MCF 10A (cell line): ENCODE data around the gene STX19. TPM values are rescaled to one million over a fixed set of nuclear protein-coding genes. Genes with fewer than 3 reads are reported as not detected.
A peak's percentile ranks its signal among the peaks of the same experiment; 100 is the strongest.

Experiments
- BruUV-seq: library from RNA; stranded (reverse); fragments of 400-500 nt; replicated peaks from 2 replicates; lab custom pipeline; 2021; lab: Mats Ljungman, UMichigan
- CTCF ChIA-PET: fragments of 300-600 bp; sonication (Branson Sonifier 250); formaldehyde crosslinking; extraction: SDS; loops from one replicate; lab custom pipeline; 2021; ENCODE audit warnings: antibody characterized with exemption, inconsistent platforms; lab: Yijun Ruan, JAX
- POLR2A ChIA-PET: fragments of 300-600, 350-650 bp; sonication (Branson Sonifier 250); formaldehyde crosslinking; extraction: SDS; loops from one replicate; lab custom pipeline; 2020; ENCODE audit warnings: antibody characterized with exemption, inconsistent platforms; lab: Yijun Ruan, JAX
- DNase-seq: peaks from one replicate; pipeline ENCODE4 v3.0.0-alpha.2; 2018; ENCODE audit not compliant: unreplicated experiment
- H3K27ac Mint-ChIP-seq: one replicate; pipeline ENCODE4 v1.8.0; 2022; ENCODE audit warnings: mild to moderate bottlenecking, low read depth, mixed read lengths; ENCODE audit not compliant: unreplicated experiment
- H3K27me3 Mint-ChIP-seq: one replicate; pipeline ENCODE4 v1.8.0; 2022; ENCODE audit warnings: mixed read lengths; ENCODE audit not compliant: insufficient read depth, unreplicated experiment
- H3K36me3 Mint-ChIP-seq: one replicate; pipeline ENCODE4 v1.8.0; 2022; ENCODE audit warnings: mild to moderate bottlenecking, moderate library complexity, mixed read lengths; ENCODE audit not compliant: insufficient read depth, unreplicated experiment
- H3K4me1 Mint-ChIP-seq: one replicate; pipeline ENCODE4 v1.8.0; 2022; ENCODE audit warnings: mixed read lengths; ENCODE audit not compliant: insufficient read depth, unreplicated experiment
- H3K4me3 Mint-ChIP-seq: one replicate; pipeline ENCODE4 v1.8.0; 2022; ENCODE audit warnings: mild to moderate bottlenecking, moderate library complexity, mixed read lengths; ENCODE audit not compliant: unreplicated experiment
- H3K9me3 Mint-ChIP-seq: one replicate; pipeline ENCODE4 v1.8.0; 2022; ENCODE audit warnings: mixed read lengths; ENCODE audit not compliant: unreplicated experiment
- intact Hi-C: fragments of 100-400 bp; cut with micrococcal nuclease; formaldehyde crosslinking; loops from 2 replicates; pipeline ENCODE4 v1.14.1; 2022
- total RNA-seq: library from RNA; stranded (reverse); gene quantifications from 2 replicates; pipeline ENCODE4 v1.2.3, GENCODE V29; 2022
- TF ChIP-seq, protein P1 (sequence below): fragments of 200-600 bp; IDR thresholded peaks from one replicate; pipeline ENCODE4 v1.8.0; 2022; ENCODE audit warnings: antibody characterized with exemption, mild to moderate bottlenecking; ENCODE audit not compliant: unreplicated experiment

Gene STX19
- total RNA-seq, 1 experiment from 2014 or later, result not detected

DNA sequence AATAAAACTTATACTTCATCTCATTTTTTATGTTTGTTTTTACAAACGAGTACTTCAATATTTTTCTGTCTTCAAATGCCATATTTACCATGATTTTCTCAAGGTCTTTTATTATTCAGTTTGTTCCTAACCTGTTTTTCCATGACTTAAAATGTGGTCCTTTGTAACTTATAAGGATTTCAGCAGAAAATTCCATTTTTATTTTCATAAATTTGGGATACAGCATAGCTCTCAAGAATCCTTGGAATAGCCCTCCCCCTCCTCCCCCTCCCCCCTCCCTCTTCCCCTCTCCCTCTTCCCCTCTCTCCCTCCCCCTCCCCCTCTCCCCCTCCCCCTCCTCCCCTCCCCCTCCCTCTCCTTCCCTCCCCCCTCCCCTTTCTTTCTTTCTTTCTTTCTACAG is 14.9 kb upstream of the STX19 start:
- Mint-ChIP-seq H3K9me3 (no peaks in the 10 kb centered on the region), H3K36me3 (peaks cover 28% of the 10 kb centered on the region), H3K4me3 (no peak overlapping the region), H3K27ac (no peak overlapping the region), H3K27me3 (no peaks in the 10 kb centered on the region), H3K4me1 (no peaks in the 10 kb centered on the region)
- no peak for DNase-seq
- no TSS peak for BruUV-seq
- ChIA-PET CTCF (no interaction called here), POLR2A (no interaction called here)
- TF ChIP-seq, protein P1, sequence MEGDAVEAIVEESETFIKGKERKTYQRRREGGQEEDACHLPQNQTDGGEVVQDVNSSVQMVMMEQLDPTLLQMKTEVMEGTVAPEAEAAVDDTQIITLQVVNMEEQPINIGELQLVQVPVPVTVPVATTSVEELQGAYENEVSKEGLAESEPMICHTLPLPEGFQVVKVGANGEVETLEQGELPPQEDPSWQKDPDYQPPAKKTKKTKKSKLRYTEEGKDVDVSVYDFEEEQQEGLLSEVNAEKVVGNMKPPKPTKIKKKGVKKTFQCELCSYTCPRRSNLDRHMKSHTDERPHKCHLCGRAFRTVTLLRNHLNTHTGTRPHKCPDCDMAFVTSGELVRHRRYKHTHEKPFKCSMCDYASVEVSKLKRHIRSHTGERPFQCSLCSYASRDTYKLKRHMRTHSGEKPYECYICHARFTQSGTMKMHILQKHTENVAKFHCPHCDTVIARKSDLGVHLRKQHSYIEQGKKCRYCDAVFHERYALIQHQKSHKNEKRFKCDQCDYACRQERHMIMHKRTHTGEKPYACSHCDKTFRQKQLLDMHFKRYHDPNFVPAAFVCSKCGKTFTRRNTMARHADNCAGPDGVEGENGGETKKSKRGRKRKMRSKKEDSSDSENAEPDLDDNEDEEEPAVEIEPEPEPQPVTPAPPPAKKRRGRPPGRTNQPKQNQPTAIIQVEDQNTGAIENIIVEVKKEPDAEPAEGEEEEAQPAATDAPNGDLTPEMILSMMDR, result no peak
- intact Hi-C loops, result no loop called here

DNA sequence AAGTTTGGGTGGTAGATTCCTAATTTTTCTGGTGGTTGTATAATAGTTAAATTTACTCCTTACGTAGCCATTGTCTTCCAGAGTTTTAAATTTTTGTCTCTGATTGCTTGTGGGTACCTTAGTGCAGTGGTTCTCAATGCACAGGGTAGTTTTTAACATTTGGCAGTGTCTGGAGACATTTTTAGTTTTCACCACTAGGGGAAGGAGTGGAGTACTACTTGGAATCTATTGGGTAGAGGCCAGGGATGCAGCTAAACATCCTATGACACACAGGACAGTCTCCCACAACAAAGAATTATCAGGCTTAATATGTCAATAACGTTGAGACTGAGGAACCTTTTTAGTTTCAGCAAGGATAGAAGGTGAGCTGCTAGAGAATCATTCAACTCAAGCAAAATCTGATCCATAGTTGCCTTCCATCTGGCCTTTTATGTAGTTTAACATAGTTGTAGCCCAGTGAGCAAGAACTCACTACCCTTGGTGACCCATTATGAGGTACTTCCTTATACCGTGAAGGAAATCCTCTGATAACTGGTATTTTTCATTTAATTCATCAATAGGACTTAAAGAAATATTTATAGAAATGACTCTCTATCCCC is 8.6 kb upstream of the STX19 start:
- peak; percentile 59 for DNase-seq
- ChIA-PET CTCF (interaction anchor here (0.6 to 1.6 kb wide), 7 partner anchors 10 to 133 kb away, joined by 3 to 6 read pairs (median 3); no protein-coding TSS in a partner anchor), POLR2A (interaction anchor here (0.7 to 2.1 kb wide), 3 partner anchors 14 to 32 kb away, joined by 3 to 9 read pairs (median 4); partner anchors contain the start of genes DHFR2 and NSUN3)
- intact Hi-C loops, result no loop called here
- no peaks in the 10 kb centered on the region for H3K27me3 Mint-ChIP-seq
- TF ChIP-seq, protein P1, result peak; percentile 48
- H3K4me1 Mint-ChIP-seq, result no peaks in the 10 kb centered on the region
- no peaks in the 10 kb centered on the region for H3K9me3 Mint-ChIP-seq
- H3K4me3 Mint-ChIP-seq, result no peak overlapping the region
- peaks cover 20% of the 10 kb centered on the region for H3K36me3 Mint-ChIP-seq
- no peak overlapping the region for H3K27ac Mint-ChIP-seq
- no TSS peak for BruUV-seq

DNA sequence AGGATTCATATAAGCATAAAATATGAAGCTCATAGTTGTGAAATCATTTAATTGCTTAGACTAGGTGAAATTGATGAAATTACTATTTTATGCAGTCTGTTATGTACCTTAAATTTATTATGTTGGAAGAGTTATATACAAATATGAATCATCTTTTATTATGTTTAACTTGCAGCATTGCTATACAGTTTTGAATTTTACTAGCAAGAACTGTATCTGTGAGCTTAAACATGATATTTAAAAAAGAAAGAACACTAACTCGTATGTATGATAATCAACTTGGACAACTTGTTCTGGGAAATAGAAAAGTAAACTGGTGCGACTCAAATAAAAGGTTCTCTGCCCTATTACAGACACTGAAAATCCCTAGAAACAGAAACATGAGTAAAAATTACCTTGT is 1.8 kb downstream of the STX19 start:
- POLR2A ChIA-PET, result no interaction called here
- H3K4me1 Mint-ChIP-seq, result peaks cover 9% of the 10 kb centered on the region
- DNase-seq, result no peak
- no peak overlapping the region for H3K27ac Mint-ChIP-seq
- no peaks in the 10 kb centered on the region for H3K36me3 Mint-ChIP-seq
- BruUV-seq, result no TSS peak
- intact Hi-C loops, result no loop called here
- CTCF ChIA-PET, result interaction anchor here (1.3 kb wide), 1 partner anchor 10 kb away, joined by 4 read pairs; no protein-coding TSS in a partner anchor
- no peaks in the 10 kb centered on the region for H3K9me3 Mint-ChIP-seq
- no peak overlapping the region for H3K4me3 Mint-ChIP-seq
- no peaks in the 10 kb centered on the region for H3K27me3 Mint-ChIP-seq
- TF ChIP-seq, protein P1, result no peak

DNA sequence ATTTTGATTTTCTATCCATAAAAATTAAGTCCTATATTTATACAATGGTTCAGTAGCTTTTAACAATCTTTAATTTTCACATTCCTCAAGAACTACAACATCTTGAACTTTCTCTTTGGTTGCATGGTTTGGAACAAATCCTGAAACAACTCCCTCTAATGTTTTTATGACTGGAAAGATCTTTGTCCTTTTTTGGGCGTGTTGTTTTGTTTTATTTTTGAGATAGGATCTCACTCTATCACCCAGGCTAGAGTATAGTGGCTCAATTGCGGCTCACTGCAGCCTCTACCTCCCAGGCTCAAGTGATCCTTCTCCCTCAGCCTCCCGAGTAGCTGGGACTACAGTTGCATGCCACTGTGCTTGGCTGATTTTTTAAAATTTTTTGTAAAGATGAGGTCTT is 4.0 kb downstream of the STX19 start:
- no peak for DNase-seq
- ChIA-PET CTCF (interaction anchor here (0.7 to 1.7 kb wide), 4 partner anchors 11 to 45 kb away, joined by 3 to 5 read pairs (median 4); no protein-coding TSS in a partner anchor), POLR2A (no interaction called here)
- intact Hi-C loops, result no loop called here
- Mint-ChIP-seq H3K36me3 (no peaks in the 10 kb centered on the region), H3K4me3 (no peak overlapping the region), H3K27ac (no peak overlapping the region), H3K9me3 (no peaks in the 10 kb centered on the region), H3K4me1 (peaks cover 9% of the 10 kb centered on the region), H3K27me3 (no peaks in the 10 kb centered on the region)
- no TSS peak for BruUV-seq
- TF ChIP-seq, protein P1, result no peak
